Nephron progenitor cell (in vitro differentiated cells): ENCODE results near the gene MMRN2.

Experiments
- DNase-seq: peaks from one replicate; pipeline ENCODE4 v3.0.0; 2021
- H3K27ac Mint-ChIP-seq: 2 replicates; pipeline ENCODE4 v1.8.0; 2021; ENCODE audit warnings: mild to moderate bottlenecking, moderate library complexity, mixed read lengths
- H3K27me3 Mint-ChIP-seq: 2 replicates; pipeline ENCODE4 v1.8.0; 2021; ENCODE audit warnings: mild to moderate bottlenecking, low read depth, mixed read lengths; ENCODE audit not compliant: poor library complexity
- H3K36me3 Mint-ChIP-seq: 2 replicates; pipeline ENCODE4 v1.8.0; 2021; ENCODE audit warnings: low read depth, mixed read lengths
- H3K4me1 Mint-ChIP-seq: 2 replicates; pipeline ENCODE4 v1.8.0; 2021; ENCODE audit warnings: mixed read lengths
- H3K4me3 Mint-ChIP-seq: 2 replicates; pipeline ENCODE4 v1.8.0; 2021; ENCODE audit warnings: mild to moderate bottlenecking, moderate library complexity, mixed read lengths
- H3K9me3 Mint-ChIP-seq: 2 replicates; pipeline ENCODE4 v1.8.0; 2021; ENCODE audit warnings: mild to moderate bottlenecking, moderate library complexity, mixed read lengths
- TF ChIP-seq, protein P1 (sequence below): fragments of 200-600 bp; sonication (generic); IDR thresholded peaks from 2 replicates; pipeline ENCODE4 v1.5.0; 2021; ENCODE audit warnings: antibody characterized with exemption

MMRN2 gene

DNA sequence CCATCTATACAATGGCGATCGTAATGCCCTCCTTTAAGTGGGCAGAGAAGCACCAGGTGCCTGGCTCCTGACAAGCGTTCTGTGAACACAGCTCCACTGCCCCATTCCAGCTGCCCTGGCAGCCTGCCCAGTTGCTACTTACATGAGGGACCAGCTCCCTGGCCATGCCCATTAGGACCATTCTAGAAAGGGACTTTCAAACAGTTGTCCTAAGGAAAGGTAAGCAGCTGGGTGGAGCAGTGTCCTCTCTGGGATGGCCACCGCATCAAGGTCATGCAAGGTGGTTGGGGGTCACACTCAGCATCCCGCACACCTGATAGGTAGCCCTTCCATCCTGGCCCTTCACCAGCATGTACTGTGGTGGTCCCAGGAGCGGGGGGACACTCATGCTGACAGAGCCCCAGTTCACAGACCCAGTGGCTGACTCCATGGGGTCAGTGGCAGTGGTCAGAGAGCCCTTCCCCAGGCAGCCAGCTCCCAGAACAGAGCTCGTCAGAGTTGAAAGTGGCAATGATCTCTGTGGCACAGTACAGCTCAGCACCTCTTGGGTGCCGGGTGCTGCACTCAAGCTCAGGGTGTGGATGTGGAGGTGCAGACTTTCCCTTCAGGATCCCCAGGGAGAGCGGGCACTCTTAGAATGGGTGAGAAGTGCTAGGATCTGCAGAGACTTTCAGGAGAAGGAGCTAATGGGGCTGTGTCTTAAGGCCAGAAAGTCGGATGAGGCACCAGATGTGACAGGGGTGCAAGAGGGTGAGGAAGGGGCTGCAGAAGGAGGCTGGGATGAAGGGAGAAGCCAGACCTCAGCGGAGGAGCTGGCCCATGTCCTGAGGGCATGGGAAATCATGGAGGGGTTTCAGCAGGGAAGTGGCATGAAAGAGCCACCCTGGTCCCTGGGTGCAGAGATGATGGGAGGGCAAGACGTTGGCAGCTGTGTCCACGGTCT lies 10.9 kb downstream of the MMRN2 start:
- no peak overlapping the region for H3K4me3 Mint-ChIP-seq
- no peak overlapping the region for H3K27ac Mint-ChIP-seq

DNA sequence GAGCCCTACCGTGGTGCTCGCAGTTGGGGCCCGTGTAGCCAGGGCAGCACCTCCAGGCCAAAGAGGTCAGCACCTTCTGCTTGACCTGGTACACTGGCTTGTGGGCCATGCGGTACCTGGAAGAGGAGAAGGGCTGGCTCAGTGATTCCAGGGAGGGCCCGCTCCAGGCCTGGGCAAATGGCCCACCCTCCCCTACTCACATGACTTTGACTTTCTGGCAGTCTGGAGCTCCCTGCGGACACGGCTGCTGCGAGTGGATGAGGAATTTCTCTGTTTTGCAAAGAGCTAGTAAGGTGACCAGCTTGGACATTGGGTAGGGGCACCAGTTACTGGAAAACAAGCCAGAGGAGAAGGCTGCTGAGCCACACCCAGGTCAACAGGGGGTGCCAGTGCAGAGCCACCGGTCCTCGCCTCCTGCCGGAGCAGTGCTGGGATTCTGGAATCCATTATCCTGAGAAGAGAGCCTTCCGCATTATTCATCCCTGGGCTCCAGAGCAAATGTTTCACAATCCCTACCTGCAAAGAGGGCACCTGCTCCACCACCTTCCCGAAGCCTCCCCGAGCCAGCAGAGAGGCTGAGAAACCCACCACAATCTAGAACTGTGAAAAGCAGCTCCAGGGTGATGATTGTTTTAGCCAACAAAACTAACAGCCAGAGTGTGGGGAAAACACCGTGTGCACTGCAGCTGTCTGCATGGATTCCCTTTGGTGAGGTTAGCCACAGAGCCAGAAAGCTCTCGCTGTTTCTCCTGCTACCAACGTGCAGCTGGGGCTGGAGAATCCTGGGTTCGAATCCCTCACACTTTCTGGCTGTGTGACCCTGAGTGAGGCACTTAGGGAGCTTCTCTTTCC lies 11.8 kb downstream of the MMRN2 start:
- Mint-ChIP-seq H3K4me3 (no peak overlapping the region), H3K9me3 (peaks cover 14% of the 10 kb centered on the region), H3K4me1 (peaks cover 28% of the 10 kb centered on the region), H3K27ac (no peak overlapping the region), H3K36me3 (peaks cover 18% of the 10 kb centered on the region), H3K27me3 (no peaks in the 10 kb centered on the region)
- DNase-seq = peak; percentile 49
- TF ChIP-seq, protein P1, sequence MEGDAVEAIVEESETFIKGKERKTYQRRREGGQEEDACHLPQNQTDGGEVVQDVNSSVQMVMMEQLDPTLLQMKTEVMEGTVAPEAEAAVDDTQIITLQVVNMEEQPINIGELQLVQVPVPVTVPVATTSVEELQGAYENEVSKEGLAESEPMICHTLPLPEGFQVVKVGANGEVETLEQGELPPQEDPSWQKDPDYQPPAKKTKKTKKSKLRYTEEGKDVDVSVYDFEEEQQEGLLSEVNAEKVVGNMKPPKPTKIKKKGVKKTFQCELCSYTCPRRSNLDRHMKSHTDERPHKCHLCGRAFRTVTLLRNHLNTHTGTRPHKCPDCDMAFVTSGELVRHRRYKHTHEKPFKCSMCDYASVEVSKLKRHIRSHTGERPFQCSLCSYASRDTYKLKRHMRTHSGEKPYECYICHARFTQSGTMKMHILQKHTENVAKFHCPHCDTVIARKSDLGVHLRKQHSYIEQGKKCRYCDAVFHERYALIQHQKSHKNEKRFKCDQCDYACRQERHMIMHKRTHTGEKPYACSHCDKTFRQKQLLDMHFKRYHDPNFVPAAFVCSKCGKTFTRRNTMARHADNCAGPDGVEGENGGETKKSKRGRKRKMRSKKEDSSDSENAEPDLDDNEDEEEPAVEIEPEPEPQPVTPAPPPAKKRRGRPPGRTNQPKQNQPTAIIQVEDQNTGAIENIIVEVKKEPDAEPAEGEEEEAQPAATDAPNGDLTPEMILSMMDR = peak; percentile 42

More for the DNA sequence above, 10.9 kb downstream of the MMRN2 start:
- Mint-ChIP-seq H3K9me3 (peaks cover 21% of the 10 kb centered on the region), H3K27me3 (no peaks in the 10 kb centered on the region), H3K4me1 (peaks cover 28% of the 10 kb centered on the region), H3K36me3 (peaks cover 25% of the 10 kb centered on the region)
- TF ChIP-seq, protein P1 = no peak
- DNase-seq = no peak

DNA sequence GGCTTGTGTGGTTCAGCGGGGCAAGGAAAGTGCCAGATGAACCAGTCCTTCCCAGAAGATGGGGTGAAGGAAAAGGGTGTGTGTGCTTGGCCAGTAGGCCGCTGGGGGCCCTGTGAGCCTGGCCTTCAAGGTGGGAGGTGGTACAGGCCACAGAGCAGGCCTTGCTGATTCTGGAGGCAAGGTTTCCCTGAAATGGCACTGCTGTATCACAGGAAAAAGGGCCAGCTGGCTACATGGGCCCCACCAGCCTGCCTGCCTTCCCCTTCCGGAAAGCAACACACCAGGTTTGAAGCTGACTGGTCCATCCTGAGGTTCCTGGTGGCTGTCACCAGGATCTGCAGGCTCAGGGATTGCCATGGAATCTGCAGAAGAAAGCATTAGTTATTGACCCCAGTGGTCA lies 12.5 kb downstream of the MMRN2 start:
- Mint-ChIP-seq H3K4me3 (peak overlapping the region; percentile 12), H3K4me1 (peaks cover 33% of the 10 kb centered on the region), H3K27ac (peak overlapping the region; percentile 16), H3K36me3 (peaks cover 13% of the 10 kb centered on the region), H3K9me3 (peaks cover 9% of the 10 kb centered on the region), H3K27me3 (no peaks in the 10 kb centered on the region)
- DNase-seq = no peak
- TF ChIP-seq, protein P1 = no peak

DNA sequence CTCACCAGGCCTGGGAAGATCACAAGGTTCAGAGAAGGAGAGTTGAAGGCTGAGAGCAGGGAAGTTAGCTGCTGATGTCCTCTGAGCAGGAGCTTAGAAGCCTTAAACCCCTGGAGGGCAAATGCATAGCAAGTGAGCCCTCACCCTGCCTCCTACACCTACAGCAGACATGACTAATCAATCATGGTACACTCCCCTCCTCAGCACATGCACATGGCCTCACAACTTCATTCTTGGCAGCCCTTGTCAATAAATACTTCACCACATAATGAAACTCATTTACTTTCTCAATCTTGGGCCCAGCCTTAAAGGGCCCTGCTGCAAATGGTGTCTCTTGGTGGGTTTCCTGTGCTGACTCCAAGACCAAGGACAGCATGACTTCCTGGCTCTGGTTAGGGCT lies 12.9 kb downstream of the MMRN2 start:
- Mint-ChIP-seq H3K27me3 (peaks cover 2% of the 10 kb centered on the region), H3K27ac (peak overlapping the region; percentile 88), H3K36me3 (peaks cover 13% of the 10 kb centered on the region), H3K4me3 (peak overlapping the region; percentile 12), H3K9me3 (peaks cover 9% of the 10 kb centered on the region), H3K4me1 (peaks cover 36% of the 10 kb centered on the region)
- TF ChIP-seq, protein P1 = no peak
- no peak for DNase-seq

- Mint-ChIP-seq H3K4me1 (peaks cover 38% of the 10 kb centered on the region), H3K4me3 (no peak overlapping the region), H3K36me3 (peaks cover 13% of the 10 kb centered on the region), H3K9me3 (peaks cover 9% of the 10 kb centered on the region), H3K27me3 (peaks cover 3% of the 10 kb centered on the region), H3K27ac (peak overlapping the region; percentile 88)
- TF ChIP-seq, protein P1 = no peak
- DNase-seq = no peak
These were observed 13.4 kb downstream of the MMRN2 start for GRCh38 chr10:86944031-86944419.
